Right renal pelvis (tissue), 4 donors: ENCODE data around the gene FBXL22. TPM values are rescaled to one million over a fixed set of nuclear protein-coding genes. Genes with fewer than 3 reads are reported as not detected.
"Not testable (repeated sequence)": the region's sequence is repeated elsewhere in the genome, so short reads cannot be mapped to it uniquely, and the experiment has no call there.

Experiments
- DNase-seq, 4 donors: peaks; one replicate each; pipeline ENCODE4 v3.0.0-alpha.2; 2013; ENCODE audit warnings: low read depth in 4 of 4, low spot score in 3 of 4, missing footprints in 1 of 4
- polyA plus RNA-seq, 4 donors: library from polyadenylated mRNA; unstranded; fragments of 120-200 nt; gene quantifications; one replicate each; pipeline ENCODE4 v1.2.1, GENCODE V29; 2013; ENCODE audit not compliant: insufficient read length in 4 of 4

FBXL22 gene
- polyA plus RNA-seq, 4 donors, result 1.7 to 2.1 (median 1.8) TPM

- peak; percentile 66 to 84 (median 80) for DNase-seq
Measured at GRCh38 chr15:63610209-63610841, 13.1 kb downstream of the FBXL22 start.

GRCh38 chr15:63611177-63611576 is 14.0 kb downstream of the FBXL22 start:
- DNase-seq, result no peak

- no peak for DNase-seq
Measured at GRCh38 chr15:63612300-63612699, 15.1 kb downstream of the FBXL22 start.

- no peak for DNase-seq
Measured at GRCh38 chr15:63615935-63616334, 18.7 kb downstream of the FBXL22 start.

- DNase-seq, result not testable (repeated sequence)
Measured at GRCh38 chr15:63617147-63617546, 20.0 kb downstream of the FBXL22 start.

GRCh38 chr15:63617627-63618026 is 20.4 kb downstream of the FBXL22 start:
- DNase-seq, result not testable (repeated sequence)

- not testable (repeated sequence) for DNase-seq
Measured at GRCh38 chr15:63620760-63621159, 23.6 kb downstream of the FBXL22 start.

- no peak for DNase-seq
Measured at GRCh38 chr15:63623232-63623969, 26.2 kb downstream of the FBXL22 start.

GRCh38 chr15:63626955-63627354 is 29.8 kb downstream of the FBXL22 start:
- no peak for DNase-seq

GRCh38 chr15:63628123-63628822 is 31.1 kb downstream of the FBXL22 start:
- no peak for DNase-seq

- DNase-seq, result no peak
Measured at GRCh38 chr15:63630036-63630751, 33.0 kb downstream of the FBXL22 start.

- DNase-seq, result no peak
Measured at GRCh38 chr15:63633312-63633711, 36.1 kb downstream of the FBXL22 start.

- DNase-seq, result no peak
Measured at GRCh38 chr15:63634154-63634553, 37.0 kb downstream of the FBXL22 start.

- no peak for DNase-seq
Measured at GRCh38 chr15:63636518-63637061, 39.4 kb downstream of the FBXL22 start.

- DNase-seq, result no peak
Measured at GRCh38 chr15:63638839-63639238, 41.7 kb downstream of the FBXL22 start.

- no peak for DNase-seq
Measured at GRCh38 chr15:63640146-63640545, 43.0 kb downstream of the FBXL22 start.

Other genes with a start within 250 kb of the FBXL22 start
- gene CA12, start 215.5 kb upstream of the FBXL22 start, polyA plus RNA-seq, result 100 to 1,000 TPM; 125 to 151 (median 149) TPM
- gene USP3, start 92.8 kb upstream of the FBXL22 start, polyA plus RNA-seq, result 10 to 100 TPM; 34.8 to 49.7 (median 38.0) TPM
- gene HERC1, start 236.6 kb downstream of the FBXL22 start, polyA plus RNA-seq, result 10 to 100 TPM; 52.8 to 64.6 (median 59.1) TPM